A673 (cell line): ENCODE measurements around the gene ANKRD11.

Source experiments
- EZH2 ChIP-seq: fragments of 200-600 bp; sonication (generic); IDR thresholded peaks from 2 replicates; pipeline ENCODE4 v1.6.1; 2017; ENCODE audit warnings: borderline replicate concordance, low read depth, mild to moderate bottlenecking, mixed read lengths, antibody characterized with exemption, low read length; ENCODE audit not compliant: poor library complexity, severe bottlenecking
- TF ChIP-seq, protein P1 (sequence below): fragments of 300-800, 200-600 bp; sonication (generic); conservative IDR thresholded peaks from 2 replicates; pipeline ENCODE4 v1.5.1; 2017; ENCODE audit warnings: low read depth, mild to moderate bottlenecking, antibody characterized with exemption, low read length, moderate library complexity, mixed read lengths

DNA sequence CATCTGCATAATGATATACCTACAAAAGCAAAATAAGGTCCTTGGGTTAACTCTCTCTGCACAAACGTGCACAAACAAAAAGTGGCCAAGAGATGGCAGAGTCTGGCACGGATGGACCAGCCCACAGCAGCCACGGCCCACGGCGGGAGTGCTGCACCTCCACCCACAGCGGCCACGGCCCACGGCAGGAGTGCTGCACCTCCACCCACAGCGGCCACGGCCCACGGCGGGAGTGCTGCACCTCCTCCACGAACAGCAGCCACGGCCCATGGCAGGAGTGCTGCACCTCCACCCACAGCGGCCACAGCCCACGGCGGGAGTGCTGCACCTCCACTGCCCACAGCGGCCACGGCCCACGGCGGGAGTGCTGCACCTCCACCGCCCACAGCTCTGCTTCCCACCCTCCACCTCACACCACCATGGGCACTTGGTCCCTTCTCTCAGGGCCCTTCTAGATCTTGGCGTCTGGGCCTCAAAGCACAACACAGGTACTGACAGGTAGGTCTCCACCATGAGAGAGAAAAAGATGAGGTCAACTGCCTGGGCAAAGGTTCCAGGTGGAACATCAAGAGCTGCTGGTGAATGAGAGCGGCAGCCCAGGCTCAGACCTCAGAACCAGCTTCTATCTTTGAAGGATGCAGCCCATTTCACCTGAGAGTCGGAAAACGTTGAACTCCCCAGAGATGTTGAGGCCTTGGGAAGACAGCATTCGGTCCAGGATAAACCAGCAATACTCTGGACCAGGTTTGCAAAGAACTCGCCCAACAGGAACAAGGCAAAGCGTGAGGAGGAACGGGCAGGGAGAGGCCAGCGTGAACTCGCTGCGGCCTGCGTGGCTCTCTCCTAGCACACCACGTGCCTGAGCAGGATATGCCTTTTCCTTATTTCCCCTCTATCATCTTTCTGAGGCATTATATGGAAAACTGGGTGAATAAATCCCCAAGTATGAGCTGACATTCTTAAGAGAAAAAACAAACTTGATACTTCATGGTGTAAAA, 148.4 kb downstream of the ANKRD11 start:
- TF ChIP-seq, protein P1, sequence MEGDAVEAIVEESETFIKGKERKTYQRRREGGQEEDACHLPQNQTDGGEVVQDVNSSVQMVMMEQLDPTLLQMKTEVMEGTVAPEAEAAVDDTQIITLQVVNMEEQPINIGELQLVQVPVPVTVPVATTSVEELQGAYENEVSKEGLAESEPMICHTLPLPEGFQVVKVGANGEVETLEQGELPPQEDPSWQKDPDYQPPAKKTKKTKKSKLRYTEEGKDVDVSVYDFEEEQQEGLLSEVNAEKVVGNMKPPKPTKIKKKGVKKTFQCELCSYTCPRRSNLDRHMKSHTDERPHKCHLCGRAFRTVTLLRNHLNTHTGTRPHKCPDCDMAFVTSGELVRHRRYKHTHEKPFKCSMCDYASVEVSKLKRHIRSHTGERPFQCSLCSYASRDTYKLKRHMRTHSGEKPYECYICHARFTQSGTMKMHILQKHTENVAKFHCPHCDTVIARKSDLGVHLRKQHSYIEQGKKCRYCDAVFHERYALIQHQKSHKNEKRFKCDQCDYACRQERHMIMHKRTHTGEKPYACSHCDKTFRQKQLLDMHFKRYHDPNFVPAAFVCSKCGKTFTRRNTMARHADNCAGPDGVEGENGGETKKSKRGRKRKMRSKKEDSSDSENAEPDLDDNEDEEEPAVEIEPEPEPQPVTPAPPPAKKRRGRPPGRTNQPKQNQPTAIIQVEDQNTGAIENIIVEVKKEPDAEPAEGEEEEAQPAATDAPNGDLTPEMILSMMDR: no peak
- TF ChIP-seq EZH2: no peak
